OCI-LY7 (cell line): Measurements from ENCODE around the gene ARAF. TPM values are rescaled to one million over a fixed set of nuclear protein-coding genes. Genes with fewer than 3 reads are reported as not detected.

Experiments
- BruUV-seq: library from RNA; stranded (reverse); fragments of 400-500 nt; replicated peaks from 2 replicates; lab custom pipeline; 2021; lab: Mats Ljungman, UMichigan
- CTCF ChIA-PET: fragments of 300-600 bp; sonication (Branson Sonifier 250); formaldehyde crosslinking; loops from one replicate; lab custom pipeline; 2022; ENCODE audit warnings: antibody characterized with exemption; ENCODE audit not compliant: unreplicated experiment; lab: Charles Lee
- POLR2A ChIA-PET: fragments of 300-600 bp; sonication (Branson Sonifier 250); formaldehyde crosslinking; loops from one replicate; lab custom pipeline; 2022; ENCODE audit warnings: antibody characterized with exemption; lab: Charles Lee
- DNase-seq: peaks from one replicate; pipeline ENCODE4 v3.0.0-alpha.2; 2015; ENCODE audit warnings: low spot score
- H2AFZ ChIP-seq: fragments of 200-600 bp; sonication (generic), shearing (Covaris generic); 2 replicates; pipeline ENCODE4 v1.6.1; 2014; ENCODE audit warnings: mild to moderate bottlenecking, antibody characterized with exemption, low read length, moderate library complexity
- H3K27ac ChIP-seq: fragments of 200-600 bp; sonication (generic); 2 replicates; pipeline ENCODE4 v1.5.1; 2014; ENCODE audit warnings: mixed run types, low read depth, mild to moderate bottlenecking, moderate library complexity, low read length, inconsistent platforms; ENCODE audit not compliant: poor library complexity, severe bottlenecking
- H3K36me3 ChIP-seq: fragments of 200-600 bp; sonication (generic); 2 replicates; pipeline ENCODE4 v1.6.1; 2014; ENCODE audit warnings: mild to moderate bottlenecking, antibody characterized with exemption, low read length, moderate library complexity, mixed read lengths; ENCODE audit not compliant: insufficient read depth
- H3K4me1 ChIP-seq: fragments of 200-600 bp; sonication (generic); 2 replicates; pipeline ENCODE4 v1.5.1; 2014; ENCODE audit warnings: mild to moderate bottlenecking, low read length; ENCODE audit not compliant: insufficient read depth, poor library complexity, severe bottlenecking
- H3K4me2 ChIP-seq: fragments of 200-600 bp; sonication (generic); 2 replicates; pipeline ENCODE4 v1.6.1; 2014; ENCODE audit warnings: mild to moderate bottlenecking, low read length
- H3K4me3 ChIP-seq: fragments of 200-600 bp; sonication (generic); 2 replicates; pipeline ENCODE4 v1.5.1; 2014; ENCODE audit warnings: mild to moderate bottlenecking, low read depth, low read length; ENCODE audit not compliant: poor library complexity, severe bottlenecking
- H3K79me2 ChIP-seq: fragments of 200-600 bp; sonication (generic); 2 replicates; pipeline ENCODE4 v1.6.1; 2016; ENCODE audit warnings: low read depth, mild to moderate bottlenecking, low read length, moderate library complexity, mixed read lengths; ENCODE audit not compliant: insufficient read depth
- H3K9me2 ChIP-seq: fragments of 200-600 bp; sonication (generic); 2 replicates; pipeline ENCODE4 v1.6.1; 2016; ENCODE audit warnings: mild to moderate bottlenecking, low read length, mixed read lengths; ENCODE audit not compliant: insufficient read depth
- H3K9me3 ChIP-seq: fragments of 200-600 bp; sonication (generic); 2 replicates; pipeline ENCODE4 v1.6.1; 2014; ENCODE audit warnings: mild to moderate bottlenecking, mixed run types, low read length, mixed read lengths
- H4K20me1 ChIP-seq: fragments of 200-600 bp; sonication (generic); 2 replicates; pipeline ENCODE4 v1.6.1; 2014; ENCODE audit warnings: mild to moderate bottlenecking, antibody characterized with exemption, low read length, moderate library complexity, mixed read lengths; ENCODE audit not compliant: insufficient read depth
- CTCF ChIP-seq: fragments of 200-600 bp; sonication (generic); conservative IDR thresholded peaks from 2 replicates; pipeline ENCODE4 v1.5.1; 2014; ENCODE audit warnings: mild to moderate bottlenecking, antibody characterized with exemption, low read length, moderate library complexity, mixed read lengths
- EZH2phosphoT487 ChIP-seq: fragments of 200-600 bp; sonication (generic); IDR thresholded peaks from 2 replicates; pipeline ENCODE4 v1.6.1; 2018; ENCODE audit warnings: low read depth, borderline replicate concordance, mild to moderate bottlenecking, mixed run types, antibody characterized with exemption, low read length, moderate library complexity, mixed read lengths
- intact Hi-C: fragments of 100-400 bp; cut with micrococcal nuclease; formaldehyde crosslinking; loops from one replicate; pipeline ENCODE4 v1.10.0; 2022; ENCODE audit not compliant: unreplicated experiment
- total RNA-seq, 2 experiments: library from RNA; depleted of rRNA in 1 of 2; stranded (reverse); fragments of >200 nt in 1 of 2; shearing (Covaris generic) in 1 of 2; gene quantifications; 2 replicates each; pipeline ENCODE4 v1.2.3, GENCODE V29; 2014 to 2022

ARAF gene
- total RNA-seq, 2 experiments from 2014 or later: 28.9 to 52.4 TPM

GRCh38 chrX:47574547-47575301 is 13.7 kb downstream of the ARAF start:
- ChIA-PET CTCF (no interaction called here), POLR2A (no interaction called here)
- Histone ChIP-seq H3K4me3 (no peak overlapping the region), H4K20me1 (no peaks in the 10 kb centered on the region), H3K27ac (no peak overlapping the region), H3K9me3 (no peaks in the 10 kb centered on the region), H3K4me2 (no peak overlapping the region), H2AFZ (no peak overlapping the region), H3K36me3 (peaks cover 17% of the 10 kb centered on the region), H3K9me2 (no peaks in the 10 kb centered on the region), H3K79me2 (no peaks in the 10 kb centered on the region), H3K4me1 (no peaks in the 10 kb centered on the region)
- no TSS peak for BruUV-seq
- TF ChIP-seq CTCF (no peak), EZH2phosphoT487 (no peak)
- intact Hi-C loops: no loop called here
- no peak for DNase-seq

GRCh38 chrX:47576021-47576898 is 15.3 kb downstream of the ARAF start:
- POLR2A ChIA-PET: no interaction called here
- intact Hi-C loops: no loop called here

More at GRCh38 chrX:47576021-47576898, 15.3 kb downstream of the ARAF start:
- CTCF ChIA-PET: no interaction called here
- Histone ChIP-seq H3K4me3 (no peak overlapping the region), H3K79me2 (no peaks in the 10 kb centered on the region), H3K36me3 (peaks cover 10% of the 10 kb centered on the region), H3K4me2 (no peak overlapping the region), H3K4me1 (no peaks in the 10 kb centered on the region), H3K27ac (no peak overlapping the region), H2AFZ (no peak overlapping the region), H4K20me1 (no peaks in the 10 kb centered on the region), H3K9me3 (no peaks in the 10 kb centered on the region), H3K9me2 (no peaks in the 10 kb centered on the region)
- no peak for DNase-seq
- BruUV-seq: no TSS peak
- TF ChIP-seq EZH2phosphoT487 (no peak), CTCF (no peak)
